GM19023 (cell line): ENCODE data around the gene CFC1.
"Not testable (repeated sequence)": the region's sequence is repeated elsewhere in the genome, so short reads cannot be mapped to it uniquely, and the experiment has no call there.

Experiments
- ATAC-seq: cut with Tn5 transposase; IDR thresholded peaks from one replicate; pipeline ENCODE4 v1.9.1; 2021; ENCODE audit warnings: mild to moderate bottlenecking, moderate library complexity; ENCODE audit not compliant: unreplicated experiment

CFC1 gene

GRCh38 chr2:130584726-130585125, 14.6 kb downstream of the CFC1 start:
- not testable (repeated sequence) for ATAC-seq

- not testable (repeated sequence) for ATAC-seq
Measured at GRCh38 chr2:130583582-130583981, 15.8 kb downstream of the CFC1 start.

GRCh38 chr2:130582970-130583369, 16.4 kb downstream of the CFC1 start:
- not testable (repeated sequence) for ATAC-seq

GRCh38 chr2:130581491-130581890, 17.9 kb downstream of the CFC1 start:
- ATAC-seq: not testable (repeated sequence)

GRCh38 chr2:130579121-130579520, 20.3 kb downstream of the CFC1 start:
- ATAC-seq: not testable (repeated sequence)

GRCh38 chr2:130577559-130577958, 21.8 kb downstream of the CFC1 start:
- not testable (repeated sequence) for ATAC-seq

- not testable (repeated sequence) for ATAC-seq
Measured at GRCh38 chr2:130576209-130576784, 23.1 kb downstream of the CFC1 start.

GRCh38 chr2:130574230-130574629, 25.1 kb downstream of the CFC1 start:
- ATAC-seq: not testable (repeated sequence)

GRCh38 chr2:130571929-130572328, 27.4 kb downstream of the CFC1 start:
- not testable (repeated sequence) for ATAC-seq

GRCh38 chr2:130566165-130566564, 33.2 kb downstream of the CFC1 start:
- ATAC-seq: not testable (repeated sequence)

- ATAC-seq: not testable (repeated sequence)
Measured at GRCh38 chr2:130556441-130556840, 42.9 kb downstream of the CFC1 start.

GRCh38 chr2:130554178-130554577, 45.2 kb downstream of the CFC1 start:
- ATAC-seq: not testable (repeated sequence)

GRCh38 chr2:130549475-130549874, 49.9 kb downstream of the CFC1 start:
- ATAC-seq: not testable (repeated sequence)

GRCh38 chr2:130548418-130548817, 51.0 kb downstream of the CFC1 start:
- ATAC-seq: not testable (repeated sequence)

GRCh38 chr2:130544978-130545377, 54.4 kb downstream of the CFC1 start:
- ATAC-seq: not testable (repeated sequence)

GRCh38 chr2:130543785-130544528, 55.4 kb downstream of the CFC1 start:
- ATAC-seq: not testable (repeated sequence)

- ATAC-seq: not testable (repeated sequence)
Measured at GRCh38 chr2:130542789-130543188, 56.6 kb downstream of the CFC1 start.
